Activated naive CD8-positive, alpha-beta T cell treated with anti-CD3 and anti-CD28 coated beads, Interleukin-2, amount 50 U/mL, for 16 hours (primary cell): ENCODE results near the gene CPNE6.
A peak's percentile ranks its signal among the peaks of the same experiment; 100 is the strongest.

Source experiments
- DNase-seq: peaks from one replicate; pipeline ENCODE4 v3.0.0-alpha.2; 2020; ENCODE audit warnings: low read depth, low spot score

Gene CPNE6

GRCh38 chr14:24069411-24069735 lies 2.0 kb upstream of the CPNE6 start:
- no peak for DNase-seq

- no peak for DNase-seq
Observed at GRCh38 chr14:24070285-24071143, 848 bp upstream of the CPNE6 start.

- no peak for DNase-seq
Observed at GRCh38 chr14:24071836-24072430, 571 bp downstream of the CPNE6 start.

GRCh38 chr14:24072436-24072835 lies 1.1 kb downstream of the CPNE6 start:
- DNase-seq, result no peak

GRCh38 chr14:24072881-24073877 lies 1.8 kb downstream of the CPNE6 start:
- no peak for DNase-seq

GRCh38 chr14:24074625-24075484 lies 3.5 kb downstream of the CPNE6 start:
- no peak for DNase-seq

GRCh38 chr14:24075485-24076301 lies 4.3 kb downstream of the CPNE6 start:
- DNase-seq, result no peak

GRCh38 chr14:24076302-24076601 lies 4.9 kb downstream of the CPNE6 start:
- no peak for DNase-seq

- DNase-seq, result no peak
Observed at GRCh38 chr14:24077086-24077485, 5.7 kb downstream of the CPNE6 start.

GRCh38 chr14:24078146-24078545 lies 6.8 kb downstream of the CPNE6 start:
- no peak for DNase-seq

GRCh38 chr14:24079491-24080141 lies 8.3 kb downstream of the CPNE6 start:
- no peak for DNase-seq

- no peak for DNase-seq
Observed at GRCh38 chr14:24080142-24080530, 8.8 kb downstream of the CPNE6 start.

GRCh38 chr14:24080888-24081738 lies 9.8 kb downstream of the CPNE6 start:
- DNase-seq, result peak; percentile 51

- no peak for DNase-seq
Observed at GRCh38 chr14:24081739-24082211, 10.4 kb downstream of the CPNE6 start.

- DNase-seq, result no peak
Observed at GRCh38 chr14:24082411-24083080, 11.2 kb downstream of the CPNE6 start.

- DNase-seq, result no peak
Observed at GRCh38 chr14:24083462-24083861, 12.1 kb downstream of the CPNE6 start.

GRCh38 chr14:24084440-24084839 lies 13.1 kb downstream of the CPNE6 start:
- no peak for DNase-seq

GRCh38 chr14:24085215-24085614 lies 13.9 kb downstream of the CPNE6 start:
- DNase-seq, result no peak
